ENCODE measurements around the gene ARSG. TPM values are rescaled to one million over a fixed set of nuclear protein-coding genes. Genes with fewer than 3 reads are reported as not detected.
"Not testable (repeated sequence)": the region's sequence is repeated elsewhere in the genome, so short reads cannot be mapped to it uniquely, and the experiment has no call there.

The ARSG gene
- total RNA-seq, 1 donor: 7.6 TPM

DNA sequence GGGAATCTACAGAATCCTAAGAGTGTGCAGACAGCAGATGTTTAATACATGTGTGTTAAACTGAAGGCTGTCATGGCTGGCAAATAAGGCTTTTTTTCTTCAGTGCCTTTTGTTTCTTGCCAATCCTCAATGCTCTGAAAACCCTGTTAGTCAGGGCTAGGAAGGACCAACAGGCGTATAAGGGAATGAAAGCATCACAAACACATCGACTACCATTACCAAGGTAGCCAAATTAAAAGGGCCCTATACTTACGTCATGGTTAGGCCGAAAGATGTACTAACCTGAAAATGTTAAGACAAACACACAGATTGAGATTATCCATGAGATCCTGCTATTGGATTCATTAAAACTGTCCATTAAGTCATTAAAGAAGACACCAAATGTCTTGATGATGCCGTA is 13.5 kb upstream of the ARSG start:
- TF ChIP-seq, protein P1, sequence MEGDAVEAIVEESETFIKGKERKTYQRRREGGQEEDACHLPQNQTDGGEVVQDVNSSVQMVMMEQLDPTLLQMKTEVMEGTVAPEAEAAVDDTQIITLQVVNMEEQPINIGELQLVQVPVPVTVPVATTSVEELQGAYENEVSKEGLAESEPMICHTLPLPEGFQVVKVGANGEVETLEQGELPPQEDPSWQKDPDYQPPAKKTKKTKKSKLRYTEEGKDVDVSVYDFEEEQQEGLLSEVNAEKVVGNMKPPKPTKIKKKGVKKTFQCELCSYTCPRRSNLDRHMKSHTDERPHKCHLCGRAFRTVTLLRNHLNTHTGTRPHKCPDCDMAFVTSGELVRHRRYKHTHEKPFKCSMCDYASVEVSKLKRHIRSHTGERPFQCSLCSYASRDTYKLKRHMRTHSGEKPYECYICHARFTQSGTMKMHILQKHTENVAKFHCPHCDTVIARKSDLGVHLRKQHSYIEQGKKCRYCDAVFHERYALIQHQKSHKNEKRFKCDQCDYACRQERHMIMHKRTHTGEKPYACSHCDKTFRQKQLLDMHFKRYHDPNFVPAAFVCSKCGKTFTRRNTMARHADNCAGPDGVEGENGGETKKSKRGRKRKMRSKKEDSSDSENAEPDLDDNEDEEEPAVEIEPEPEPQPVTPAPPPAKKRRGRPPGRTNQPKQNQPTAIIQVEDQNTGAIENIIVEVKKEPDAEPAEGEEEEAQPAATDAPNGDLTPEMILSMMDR (IDR thresholded peaks at IDR 0.05; ENCODE audit: extremely low read depth, low read depth, low read length): no peak
- H3K9me3 ChIP-seq (ENCODE audit: low read depth, low read length): peaks cover 6% of the 10 kb centered on the region
- H3K36me3 ChIP-seq (ENCODE audit: insufficient read depth, low read length): peaks cover 15% of the 10 kb centered on the region
- DNase-seq (ENCODE audit: insufficient read length, low spot score, missing footprints): no peak
- H3K4me1 ChIP-seq (ENCODE audit: insufficient read depth, low read length): no peaks in the 10 kb centered on the region
- no peak overlapping the region for H3K27ac ChIP-seq (ENCODE audit: low read depth, low read length)
- H3K27me3 ChIP-seq (ENCODE audit: insufficient read depth, low read length): no peaks in the 10 kb centered on the region
- H3K4me2 ChIP-seq (ENCODE audit: insufficient read depth, low read length): no peak overlapping the region
- H3K4me3 ChIP-seq (ENCODE audit: insufficient read depth, low read length): no peak overlapping the region
- no peaks in the 10 kb centered on the region for H4K20me1 ChIP-seq (ENCODE audit: insufficient read depth, low read length)
- H2AFZ ChIP-seq (ENCODE audit: low read length): no peak overlapping the region
- peaks cover 10% of the 10 kb centered on the region for H3K79me2 ChIP-seq (ENCODE audit: insufficient read depth, low read length)

DNA sequence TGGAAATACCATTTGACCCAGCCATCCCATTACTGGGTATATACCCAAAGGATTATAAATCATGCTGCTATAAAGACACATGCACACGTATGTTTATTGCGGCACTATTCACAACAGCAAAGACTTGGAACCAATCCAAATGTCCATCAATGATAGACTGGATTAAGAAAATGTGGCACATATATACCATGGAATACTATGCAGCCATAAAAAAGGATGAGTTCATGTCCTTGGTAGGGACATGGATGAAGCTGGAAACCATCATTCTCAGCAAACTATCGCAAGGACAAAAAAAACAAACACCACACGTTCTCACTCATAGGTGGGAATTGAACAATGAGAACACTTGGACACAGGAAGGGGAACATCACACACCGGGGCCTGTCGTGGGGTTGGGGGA is 9.3 kb upstream of the ARSG start:
- DNase-seq (ENCODE audit: insufficient read length, low spot score, missing footprints); H3K27me3 ChIP-seq (ENCODE audit: insufficient read depth, low read length); H3K79me2 ChIP-seq (ENCODE audit: insufficient read depth, low read length); H3K36me3 ChIP-seq (ENCODE audit: insufficient read depth, low read length); H2AFZ ChIP-seq (ENCODE audit: low read length); H4K20me1 ChIP-seq (ENCODE audit: insufficient read depth, low read length); H3K4me1 ChIP-seq (ENCODE audit: insufficient read depth, low read length); H3K4me3 ChIP-seq (ENCODE audit: insufficient read depth, low read length); H3K27ac ChIP-seq (ENCODE audit: low read depth, low read length); H3K4me2 ChIP-seq (ENCODE audit: insufficient read depth, low read length); H3K9me3 ChIP-seq (ENCODE audit: low read depth, low read length): not testable (repeated sequence)

DNA sequence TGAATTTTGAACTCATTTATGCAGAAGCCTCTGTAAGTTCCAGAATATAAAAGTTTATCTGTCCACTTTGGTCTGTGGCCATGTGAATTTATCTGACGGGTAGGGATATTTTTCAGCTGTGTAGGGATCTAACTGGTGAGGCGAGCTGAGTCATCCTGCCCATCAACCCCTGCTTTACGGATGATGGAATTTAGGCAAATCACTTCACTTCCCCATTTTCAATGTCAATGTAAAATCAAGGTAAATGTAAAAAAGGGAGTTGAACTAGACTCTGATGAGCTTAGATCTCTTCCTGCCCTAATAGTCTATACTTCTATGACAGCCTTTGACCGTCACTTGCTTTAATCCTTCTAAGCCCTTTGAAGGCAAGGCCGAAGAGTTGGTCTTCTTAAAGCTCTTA is 2.9 kb upstream of the ARSG start:
- DNase-seq (ENCODE audit: insufficient read length, low spot score, missing footprints): peak; percentile 83
- Histone ChIP-seq H2AFZ (ENCODE audit: low read length) (peak overlapping the region; percentile 71), H3K27ac (ENCODE audit: low read depth, low read length) (no peak overlapping the region), H3K27me3 (ENCODE audit: insufficient read depth, low read length) (no peaks in the 10 kb centered on the region), H3K4me1 (ENCODE audit: insufficient read depth, low read length) (peaks cover 25% of the 10 kb centered on the region), H3K9me3 (ENCODE audit: low read depth, low read length) (no peaks in the 10 kb centered on the region), H3K4me3 (ENCODE audit: insufficient read depth, low read length) (no peak overlapping the region), H4K20me1 (ENCODE audit: insufficient read depth, low read length) (no peaks in the 10 kb centered on the region), H3K79me2 (ENCODE audit: insufficient read depth, low read length) (peaks cover 10% of the 10 kb centered on the region), H3K36me3 (ENCODE audit: insufficient read depth, low read length) (no peaks in the 10 kb centered on the region), H3K4me2 (ENCODE audit: insufficient read depth, low read length) (no peak overlapping the region)
- TF ChIP-seq, protein P1 (IDR thresholded peaks at IDR 0.05; ENCODE audit: extremely low read depth, low read depth, low read length): no peak

DNA sequence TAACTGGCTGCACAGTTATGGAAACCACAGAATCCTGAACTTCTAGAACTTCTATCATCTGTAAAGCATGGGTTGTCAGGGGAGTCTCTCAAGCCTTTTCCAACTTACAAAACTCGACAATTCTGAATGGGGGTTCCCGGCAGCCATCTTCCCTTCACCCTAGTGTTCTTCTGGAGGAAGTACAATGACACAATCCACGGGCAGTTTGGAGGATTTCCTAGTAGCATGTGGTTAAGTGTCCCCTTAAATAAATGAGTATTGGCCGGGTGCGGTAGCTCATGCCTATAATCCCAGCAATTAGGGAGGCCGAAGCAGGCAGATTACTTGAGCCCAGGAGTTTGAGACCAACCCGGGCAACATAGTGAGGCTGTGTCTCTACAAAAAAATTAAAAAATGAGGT is 2.5 kb upstream of the ARSG start:
- H3K27me3 ChIP-seq (ENCODE audit: insufficient read depth, low read length): peaks cover 3% of the 10 kb centered on the region
- no peaks in the 10 kb centered on the region for H3K36me3 ChIP-seq (ENCODE audit: insufficient read depth, low read length)
- DNase-seq (ENCODE audit: insufficient read length, low spot score, missing footprints): no peak
- H3K4me2 ChIP-seq (ENCODE audit: insufficient read depth, low read length): peak overlapping the region; percentile 82
- TF ChIP-seq, protein P1 (IDR thresholded peaks at IDR 0.05; ENCODE audit: extremely low read depth, low read depth, low read length): no peak
- peak overlapping the region; percentile 71 for H2AFZ ChIP-seq (ENCODE audit: low read length)
- peak overlapping the region; percentile 84 for H3K4me3 ChIP-seq (ENCODE audit: insufficient read depth, low read length)
- peaks cover 25% of the 10 kb centered on the region for H3K4me1 ChIP-seq (ENCODE audit: insufficient read depth, low read length)
- H3K9me3 ChIP-seq (ENCODE audit: low read depth, low read length): no peaks in the 10 kb centered on the region
- no peak overlapping the region for H3K27ac ChIP-seq (ENCODE audit: low read depth, low read length)
- H3K79me2 ChIP-seq (ENCODE audit: insufficient read depth, low read length): peaks cover 10% of the 10 kb centered on the region
- no peaks in the 10 kb centered on the region for H4K20me1 ChIP-seq (ENCODE audit: insufficient read depth, low read length)
